NCI-H748 (cell line): Measurements from ENCODE around the gene CEP112.
"Not testable (repeated sequence)": the region's sequence is repeated elsewhere in the genome, so short reads cannot be mapped to it uniquely, and the experiment has no call there.

Experiments used
- DNase-seq: peaks from one replicate; lab custom pipeline; 2025; ENCODE audit not compliant: unreplicated experiment; lab: John Stamatoyannopoulos, UW

The CEP112 gene

GRCh38 chr17:66165537-66166123 is 26.3 kb downstream of the CEP112 start:
- DNase-seq = peak; percentile 57

- DNase-seq = not testable (repeated sequence)
Observed at GRCh38 chr17:66155055-66155454, 36.9 kb downstream of the CEP112 start.

GRCh38 chr17:66152756-66153155 is 39.2 kb downstream of the CEP112 start:
- DNase-seq = no peak

- DNase-seq = no peak
Observed at GRCh38 chr17:66150708-66151107, 41.2 kb downstream of the CEP112 start.

GRCh38 chr17:66149562-66149961 is 42.4 kb downstream of the CEP112 start:
- DNase-seq = no peak

GRCh38 chr17:66146394-66146793 is 45.5 kb downstream of the CEP112 start:
- no peak for DNase-seq

- DNase-seq = no peak
Observed at GRCh38 chr17:66143657-66144282, 48.2 kb downstream of the CEP112 start.

- no peak for DNase-seq
Observed at GRCh38 chr17:66142428-66142827, 49.5 kb downstream of the CEP112 start.

- DNase-seq = no peak
Observed at GRCh38 chr17:66138120-66138519, 53.8 kb downstream of the CEP112 start.

GRCh38 chr17:66135896-66136295 is 56.0 kb downstream of the CEP112 start:
- DNase-seq = no peak

GRCh38 chr17:66135219-66135618 is 56.7 kb downstream of the CEP112 start:
- DNase-seq = no peak

GRCh38 chr17:66129759-66130158 is 62.2 kb downstream of the CEP112 start:
- DNase-seq = no peak

GRCh38 chr17:66126231-66126630 is 65.7 kb downstream of the CEP112 start:
- DNase-seq = no peak

GRCh38 chr17:66123163-66123562 is 68.8 kb downstream of the CEP112 start:
- no peak for DNase-seq

GRCh38 chr17:66115246-66115645 is 76.7 kb downstream of the CEP112 start:
- no peak for DNase-seq

GRCh38 chr17:66114609-66115008 is 77.3 kb downstream of the CEP112 start:
- DNase-seq = no peak

- no peak for DNase-seq
Observed at GRCh38 chr17:66107731-66108130, 84.2 kb downstream of the CEP112 start.

GRCh38 chr17:66098040-66098439 is 93.9 kb downstream of the CEP112 start:
- DNase-seq = peak; percentile 5

- DNase-seq = no peak
Observed at GRCh38 chr17:66094727-66095126, 97.2 kb downstream of the CEP112 start.

GRCh38 chr17:66091445-66092080 is 100.4 kb downstream of the CEP112 start:
- no peak for DNase-seq

GRCh38 chr17:66089764-66090163 is 102.2 kb downstream of the CEP112 start:
- DNase-seq = no peak

- no peak for DNase-seq
Observed at GRCh38 chr17:66088173-66088572, 103.8 kb downstream of the CEP112 start.

- DNase-seq = no peak
Observed at GRCh38 chr17:66087073-66087472, 104.9 kb downstream of the CEP112 start.
